Right lobe of liver (tissue), 4 donors: ENCODE measurements around the gene NCKAP5L.

Source experiments
- POLR2A ChIP-seq: fragments of 450-650 bp; IDR thresholded peaks from one replicate; pipeline ENCODE4 v1.6.1; 2017; ENCODE audit warnings: antibody characterized with exemption, mild to moderate bottlenecking
- TF ChIP-seq, protein P1 (sequence below), 4 donors: fragments of 200-600 bp in 3 of 4; fragments of 450-650 bp in 1 of 4; IDR thresholded peaks; one replicate each; pipeline versions ENCODE4 v1.5.1 to v1.8.0; 2016 to 2022; ENCODE audit warnings: antibody characterized with exemption in 4 of 4, mild to moderate bottlenecking in 2 of 4
- donor health status: DM: no; HTN: no; CAD: no.
- donor health status: DM: no; HTN: no; CAD: no.
- donor health status: DM: no; HTN: yes; CAD: no.

GRCh38 chr12:49748306-49748705, 79.9 kb downstream of the NCKAP5L start:
- TF ChIP-seq, protein P1, sequence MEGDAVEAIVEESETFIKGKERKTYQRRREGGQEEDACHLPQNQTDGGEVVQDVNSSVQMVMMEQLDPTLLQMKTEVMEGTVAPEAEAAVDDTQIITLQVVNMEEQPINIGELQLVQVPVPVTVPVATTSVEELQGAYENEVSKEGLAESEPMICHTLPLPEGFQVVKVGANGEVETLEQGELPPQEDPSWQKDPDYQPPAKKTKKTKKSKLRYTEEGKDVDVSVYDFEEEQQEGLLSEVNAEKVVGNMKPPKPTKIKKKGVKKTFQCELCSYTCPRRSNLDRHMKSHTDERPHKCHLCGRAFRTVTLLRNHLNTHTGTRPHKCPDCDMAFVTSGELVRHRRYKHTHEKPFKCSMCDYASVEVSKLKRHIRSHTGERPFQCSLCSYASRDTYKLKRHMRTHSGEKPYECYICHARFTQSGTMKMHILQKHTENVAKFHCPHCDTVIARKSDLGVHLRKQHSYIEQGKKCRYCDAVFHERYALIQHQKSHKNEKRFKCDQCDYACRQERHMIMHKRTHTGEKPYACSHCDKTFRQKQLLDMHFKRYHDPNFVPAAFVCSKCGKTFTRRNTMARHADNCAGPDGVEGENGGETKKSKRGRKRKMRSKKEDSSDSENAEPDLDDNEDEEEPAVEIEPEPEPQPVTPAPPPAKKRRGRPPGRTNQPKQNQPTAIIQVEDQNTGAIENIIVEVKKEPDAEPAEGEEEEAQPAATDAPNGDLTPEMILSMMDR (IDR thresholded peaks at IDR 0.05) = no peak
- no peak for TF ChIP-seq POLR2A
